Measurements from ENCODE around the gene EAF2.

- TF ChIP-seq CTCF (IDR thresholded peaks at IDR 0.05) (peak; percentile 74), ZFX (IDR thresholded peaks at IDR 0.05; ENCODE audit: borderline replicate concordance) (no peak)
These were observed 48.5 kb downstream of the EAF2 start for GRCh38 chr3:121883507-121883906.
